Ovary (tissue), 3 donors: Measurements from ENCODE around the gene PBX1.

ENCODE experiments used
- CTCF ChIP-seq, 3 donors: fragments of 450-650 bp in 2 of 3; fragments of 200-600 bp in 1 of 3; IDR thresholded peaks; one replicate each; pipeline versions ENCODE4 v1.5.1 to v1.8.0; 2016 to 2022; ENCODE audit warnings: antibody characterized with exemption in 3 of 3, mild to moderate bottlenecking in 1 of 3
- EP300 ChIP-seq: sonication (generic); formaldehyde crosslinking; IDR thresholded peaks from one replicate; pipeline ENCODE4 v1.6.1; 2017; ENCODE audit warnings: antibody characterized with exemption
- donor health status: DM: no; HTN: no; CAD: no.

GRCh38 chr1:164692420-164692819 is 133.4 kb downstream of the PBX1 start:
- TF ChIP-seq CTCF (IDR thresholded peaks at IDR 0.05) (no peak), EP300 (no peak)
